Naive thymus-derived CD4-positive, alpha-beta T cell (primary cell): ENCODE measurements around the gene GDPD3. TPM values are rescaled to one million over a fixed set of nuclear protein-coding genes. Genes with fewer than 3 reads are reported as not detected.

ENCODE experiments used
- ATAC-seq: fragments of 150-1000 bp; cut with Tn5 transposase; 2 replicates; pipeline ENCODE4 v1.10.0; 2021; ENCODE audit warnings: mild to moderate bottlenecking, moderate library complexity
- CTCF ChIA-PET: fragments of 350-600 bp; sonication (Branson Sonifier 250); formaldehyde crosslinking; loops from one replicate; lab custom pipeline; 2021; ENCODE audit warnings: antibody characterized with exemption; lab: Charles Lee
- POLR2A ChIA-PET: fragments of 350-600 bp; sonication (Branson Sonifier 250); formaldehyde crosslinking; loops from one replicate; lab custom pipeline; 2021; ENCODE audit warnings: antibody characterized with exemption, inconsistent platforms; lab: Charles Lee
- DNase-seq, 9 donors: peaks; one replicate each; pipeline versions ENCODE4 v3.0.0 to v3.0.0-alpha.2; 2020 to 2022; ENCODE audit warnings: mixed read lengths in 1 of 9
- H3K27ac ChIP-seq: one replicate; pipeline ENCODE4 v1.7.0; 2013; ENCODE audit warnings: mild to moderate bottlenecking, low read depth, low read length, moderate library complexity
- H3K27me3 ChIP-seq, 2 donors: one replicate each; pipeline ENCODE4 v1.7.0; 2013; ENCODE audit warnings: low read length in 2 of 2, mild to moderate bottlenecking in 2 of 2, moderate library complexity in 2 of 2; ENCODE audit not compliant: control insufficient read depth in 2 of 2, insufficient read depth in 2 of 2
- H3K36me3 ChIP-seq, 3 experiments: 1 replicate in 2 of 3; 2 replicates in 1 of 3; pipeline ENCODE4 v1.7.0; 2013; ENCODE audit warnings: low read length in 3 of 3, mild to moderate bottlenecking in 3 of 3, moderate library complexity in 1 of 3; ENCODE audit not compliant: insufficient read depth in 3 of 3, control insufficient read depth in 2 of 3
- H3K4me1 ChIP-seq, 2 donors: one replicate each; pipeline ENCODE4 v1.7.0; 2013; ENCODE audit warnings: low read length in 2 of 2, mild to moderate bottlenecking in 2 of 2, moderate library complexity in 1 of 2; ENCODE audit not compliant: control insufficient read depth in 2 of 2, insufficient read depth in 2 of 2
- H3K4me3 ChIP-seq: 2 replicates; pipeline ENCODE4 v1.7.0; 2013; ENCODE audit warnings: mild to moderate bottlenecking, low read length
- H3K9me3 ChIP-seq, 3 experiments: 1 replicate in 2 of 3; 2 replicates in 1 of 3; pipeline ENCODE4 v1.7.0; 2013; ENCODE audit warnings: low read length in 3 of 3; ENCODE audit not compliant: control insufficient read depth in 2 of 3
- H3K27ac Mint-ChIP-seq, 9 donors: one replicate each; pipeline ENCODE4 v1.8.0; 2020 to 2022; ENCODE audit warnings: mixed read lengths in 9 of 9, mild to moderate bottlenecking in 8 of 9, moderate library complexity in 5 of 9, inconsistent platforms in 2 of 9
- H3K27me3 Mint-ChIP-seq, 5 donors: one replicate each; pipeline ENCODE4 v1.8.0; 2021 to 2022; ENCODE audit warnings: mixed read lengths in 5 of 5, mild to moderate bottlenecking in 1 of 5
- H3K36me3 Mint-ChIP-seq, 5 donors: one replicate each; pipeline ENCODE4 v1.8.0; 2020 to 2022; ENCODE audit warnings: mixed read lengths in 5 of 5, mild to moderate bottlenecking in 3 of 5, inconsistent platforms in 1 of 5
- H3K4me1 Mint-ChIP-seq, 7 donors: one replicate each; pipeline ENCODE4 v1.8.0; 2020 to 2022; ENCODE audit warnings: mixed read lengths in 7 of 7, mild to moderate bottlenecking in 3 of 7, inconsistent platforms in 1 of 7
- H3K4me3 Mint-ChIP-seq, 10 donors: one replicate each; pipeline ENCODE4 v1.8.0; 2020 to 2022; ENCODE audit warnings: mild to moderate bottlenecking in 10 of 10, mixed read lengths in 10 of 10, moderate library complexity in 6 of 10, inconsistent platforms in 2 of 10
- H3K9me3 Mint-ChIP-seq, 11 donors: one replicate each; pipeline ENCODE4 v1.8.0; 2020 to 2022; ENCODE audit warnings: mixed read lengths in 11 of 11, mild to moderate bottlenecking in 4 of 11, inconsistent platforms in 1 of 11, moderate library complexity in 1 of 11
- intact Hi-C, 2 donors: fragments of 100-400 bp; cut with micrococcal nuclease; formaldehyde crosslinking; loops; one replicate each; pipeline ENCODE4 v1.15.1; 2023
- polyA plus RNA-seq, 2 donors: library from polyadenylated mRNA; unstranded; fragments of 300-500 nt; fragmentation: Illumina TruSeq; gene quantifications; one replicate each; pipeline ENCODE4 v1.2.3, GENCODE V29; 2021
- total RNA-seq, 6 experiments: library from RNA in 5 of 6; stranded (reverse) in 5 of 6; gene quantifications; 1 replicate in 5 of 6; 2 replicates in 1 of 6; pipeline ENCODE4 v1.2.3 and lab custom pipeline; 2021 to 2026

GDPD3 gene
- 10 to 100 TPM in 4 of 5 experiments, 1 to 10 TPM in 1; 7.9 to 39.3 (median 12.3) TPM for total RNA-seq
- polyA plus RNA-seq: not detected
- total RNA-seq (lab: John Stamatoyannopoulos, UW): 6.3 reads per million, percentile 28 among the genes with 10 or more reads in this experiment

GRCh38 chr16:30113031-30113710 lies at the start of gene GDPD3:
GDPD3 (minus strand) TSS chr16:30113537; CDS start chr16:30113478, 59 bp downstream.
- no peak for DNase-seq
- POLR2A ChIA-PET: interaction anchor here (1.0 to 12.0 kb wide), 5 partner anchors 8 to 72 kb away, joined by 3 to 116 read pairs (median 4); partner anchors contain the start of gene CORO1A
- Histone ChIP-seq H3K4me1 (no peaks in the 10 kb centered on the region), H3K36me3 (peaks cover 0 to 64% (median 9%) of the 10 kb centered on the region in 3 experiments), H3K9me3 (no peaks in the 10 kb centered on the region), H3K4me3 (no peak within 1 kb of the TSS), H3K27ac (no peak within 1 kb of the TSS), H3K27me3 (no peaks in the 10 kb centered on the region)
- ATAC-seq: peak; percentile 6
- Mint-ChIP-seq H3K9me3 (peaks cover 0 to 2% (median 0%) of the 10 kb centered on the region in 11 donors), H3K4me3 (peak within 1 kb of the TSS in 1 of 10 donors; percentile 17), H3K36me3 (peaks cover 0 to 19% (median 7%) of the 10 kb centered on the region in 5 donors), H3K4me1 (peaks cover 6 to 15% (median 11%) of the 10 kb centered on the region in 7 donors), H3K27ac (peak within 1 kb of the TSS in 4 of 9 donors; percentile 5 to 65 (median 44)), H3K27me3 (no peaks in the 10 kb centered on the region)
- CTCF ChIA-PET: interaction anchor here (1.2 to 1.4 kb wide), 3 partner anchors 8 to 305 kb away, joined by 3 to 5 read pairs (median 3); no protein-coding TSS in a partner anchor
- intact Hi-C loops: no loop called here

- Histone ChIP-seq H3K27me3 (no peaks in the 10 kb centered on the region), H3K9me3 (no peaks in the 10 kb centered on the region), H3K36me3 (no peaks in the 10 kb centered on the region), H3K4me3 (no peak overlapping the region), H3K27ac (no peak overlapping the region), H3K4me1 (no peaks in the 10 kb centered on the region)
- intact Hi-C loops: no loop called here
- Mint-ChIP-seq H3K36me3 (peaks cover 0 to 2% (median 0%) of the 10 kb centered on the region in 5 donors), H3K4me1 (peaks cover 0 to 7% (median 2%) of the 10 kb centered on the region in 7 donors), H3K4me3 (no peak overlapping the region), H3K27ac (no peak overlapping the region), H3K9me3 (no peaks in the 10 kb centered on the region), H3K27me3 (peaks cover 0 to 6% (median 0%) of the 10 kb centered on the region in 5 donors)
- ChIA-PET CTCF (no interaction called here), POLR2A (interaction anchor here (0.6 kb wide), 1 partner anchor 15 kb away, joined by 3 read pairs; no protein-coding TSS in a partner anchor)
- DNase-seq (no peak), ATAC-seq (no peak)
These were observed 43.9 kb upstream of the GDPD3 start for GRCh38 chr16:30157214-30157613.

DNA sequence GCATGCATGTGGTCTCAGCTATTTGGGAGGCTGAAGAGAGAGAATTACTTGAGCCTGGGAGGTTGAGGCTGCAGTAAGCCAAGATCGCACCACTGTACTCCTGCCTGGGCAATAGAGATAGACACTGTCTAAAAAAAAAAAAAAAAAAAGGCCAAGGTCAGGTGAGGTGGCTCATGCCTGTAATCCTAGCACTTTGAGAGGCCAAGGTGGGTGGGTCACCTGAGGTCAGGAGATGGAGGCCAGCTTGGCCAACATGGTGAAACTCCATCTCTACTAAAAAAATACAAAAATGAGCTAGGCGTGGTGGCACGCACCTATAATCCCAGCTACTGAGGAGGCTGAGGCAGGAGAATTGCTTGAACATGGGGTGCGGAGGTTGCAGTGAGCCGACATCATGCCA lies 41.9 kb upstream of the GDPD3 start:
- Histone ChIP-seq H3K4me1 (no peaks in the 10 kb centered on the region), H3K27ac (no peak overlapping the region), H3K27me3 (no peaks in the 10 kb centered on the region), H3K36me3 (no peaks in the 10 kb centered on the region), H3K9me3 (no peaks in the 10 kb centered on the region), H3K4me3 (no peak overlapping the region)
- H3K4me3 Mint-ChIP-seq: no peak overlapping the region
- peaks cover 0 to 4% (median 0%) of the 10 kb centered on the region in 5 donors for H3K36me3 Mint-ChIP-seq
- ChIA-PET CTCF (interaction anchor here (0.6 kb wide), 1 partner anchor 75 kb away, joined by 4 read pairs; no protein-coding TSS in a partner anchor), POLR2A (interaction anchor here (0.6 to 0.7 kb wide), 2 partner anchors 24 to 257 kb away, joined by 3 read pairs; no protein-coding TSS in a partner anchor)
- DNase-seq: no peak
- peaks cover 0 to 7% (median 0%) of the 10 kb centered on the region in 11 donors for H3K9me3 Mint-ChIP-seq
- H3K27me3 Mint-ChIP-seq: peaks cover 0 to 6% (median 0%) of the 10 kb centered on the region in 5 donors
- no peak for ATAC-seq
- no peak overlapping the region for H3K27ac Mint-ChIP-seq
- H3K4me1 Mint-ChIP-seq: peaks cover 0 to 3% (median 0%) of the 10 kb centered on the region in 7 donors
- intact Hi-C loops: no loop called here

DNA sequence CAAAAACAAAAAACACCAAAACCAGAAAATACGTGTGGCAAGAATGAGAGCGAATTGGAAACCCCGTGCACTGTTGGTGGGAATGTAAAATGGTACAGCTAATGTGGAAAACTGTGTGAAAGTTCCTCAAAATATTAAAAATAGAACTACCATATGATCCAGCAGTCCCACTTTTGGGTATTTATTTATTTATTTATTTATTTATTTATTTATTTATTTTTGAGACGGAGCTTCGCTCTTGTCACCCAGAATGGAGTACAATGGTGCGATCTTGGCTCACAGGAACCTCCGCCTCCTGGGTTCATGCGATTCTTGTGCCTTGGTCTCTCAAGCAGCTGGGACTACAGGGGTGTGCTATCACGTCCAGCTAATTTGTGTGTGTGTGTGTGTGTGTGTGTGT lies 39.2 kb upstream of the GDPD3 start:
- Mint-ChIP-seq H3K36me3 (peaks cover 3 to 7% (median 3%) of the 10 kb centered on the region in 5 donors), H3K4me3 (no peak overlapping the region), H3K27ac (no peak overlapping the region), H3K4me1 (peaks cover 0 to 2% (median 0%) of the 10 kb centered on the region in 7 donors), H3K27me3 (peaks cover 0 to 6% (median 0%) of the 10 kb centered on the region in 5 donors), H3K9me3 (peaks cover 0 to 19% (median 6%) of the 10 kb centered on the region in 11 donors)
- intact Hi-C loops: no loop called here
- POLR2A ChIA-PET: interaction anchor here (0.6 to 1.2 kb wide), 3 partner anchors 8 to 62 kb away, joined by 3 to 5 read pairs (median 4); no protein-coding TSS in a partner anchor
- CTCF ChIA-PET: no interaction called here
- ATAC-seq (no peak), DNase-seq (no peak)
- peaks cover 0 to 8% (median 6%) of the 10 kb centered on the region in 3 experiments for H3K9me3 ChIP-seq
- H3K27ac ChIP-seq: no peak overlapping the region
- H3K4me3 ChIP-seq: no peak overlapping the region
- H3K4me1 ChIP-seq: no peaks in the 10 kb centered on the region
- H3K27me3 ChIP-seq: peaks cover 0 to 4% of the 10 kb centered on the region in 2 donors
- H3K36me3 ChIP-seq: no peaks in the 10 kb centered on the region

GRCh38 chr16:30151091-30151490 lies 37.8 kb upstream of the GDPD3 start:
- Mint-ChIP-seq H3K4me1 (peaks cover 0 to 2% (median 0%) of the 10 kb centered on the region in 7 donors), H3K36me3 (peaks cover 3 to 7% (median 3%) of the 10 kb centered on the region in 5 donors), H3K9me3 (peaks cover 0 to 19% (median 6%) of the 10 kb centered on the region in 11 donors), H3K4me3 (no peak overlapping the region), H3K27ac (no peak overlapping the region), H3K27me3 (peaks cover 0 to 4% (median 0%) of the 10 kb centered on the region in 5 donors)
- intact Hi-C loops: no loop called here
- Histone ChIP-seq H3K4me3 (no peak overlapping the region), H3K27ac (no peak overlapping the region), H3K27me3 (peaks cover 0 to 4% of the 10 kb centered on the region in 2 donors), H3K36me3 (no peaks in the 10 kb centered on the region), H3K4me1 (no peaks in the 10 kb centered on the region), H3K9me3 (peaks cover 0 to 8% (median 6%) of the 10 kb centered on the region in 3 experiments)
- ATAC-seq (no peak), DNase-seq (no peak)
- ChIA-PET POLR2A (interaction anchor here (0.8 to 1.2 kb wide), 4 partner anchors 9 to 359 kb away, joined by 3 to 4 read pairs (median 3); no protein-coding TSS in a partner anchor), CTCF (no interaction called here)

DNA sequence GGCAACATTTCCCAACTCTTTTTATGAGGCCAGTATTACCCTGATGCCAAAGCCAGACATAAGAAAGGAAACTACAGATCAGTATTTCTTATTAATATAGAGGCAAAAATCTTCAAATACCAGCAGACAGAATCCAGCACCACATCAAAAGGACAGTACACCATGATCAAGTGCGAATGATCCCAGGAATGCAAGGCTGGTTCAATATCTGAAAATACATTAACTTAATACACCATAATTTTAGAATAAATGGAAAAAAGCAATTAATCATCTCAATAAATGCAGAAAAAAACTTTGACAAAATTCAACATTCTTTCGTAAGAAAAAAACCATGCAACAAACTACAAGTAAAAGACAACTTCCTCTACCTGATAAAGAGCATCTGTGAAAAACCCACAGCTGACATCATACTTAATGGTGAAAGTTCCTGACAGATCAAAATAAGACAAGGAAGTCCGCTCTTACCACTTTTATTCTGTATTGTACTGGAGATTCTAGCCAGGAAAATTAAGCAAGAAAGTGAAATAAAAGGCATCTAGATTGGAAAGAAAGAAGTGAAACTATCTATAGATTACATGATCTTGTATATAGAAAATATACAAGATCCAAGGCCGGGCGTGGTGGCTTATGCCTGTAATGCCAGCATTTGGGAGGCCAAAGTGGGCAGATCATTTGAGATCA lies 36.1 kb upstream of the GDPD3 start:
- no peak overlapping the region for H3K27ac ChIP-seq
- H3K9me3 ChIP-seq: peaks cover 0 to 8% (median 6%) of the 10 kb centered on the region in 3 experiments
- no peaks in the 10 kb centered on the region for H3K4me1 ChIP-seq
- DNase-seq: no peak
- ATAC-seq: peak; percentile 45
- peaks cover 3 to 7% (median 3%) of the 10 kb centered on the region in 5 donors for H3K36me3 Mint-ChIP-seq
- ChIA-PET POLR2A (interaction anchor here (0.6 to 1.0 kb wide), 2 partner anchors 37 to 1325 kb away, joined by 3 read pairs; no protein-coding TSS in a partner anchor), CTCF (no interaction called here)
- H3K4me3 Mint-ChIP-seq: peak overlapping the region in 1 of 10 donors; percentile 34
- H3K4me3 ChIP-seq: no peak overlapping the region
- peaks cover 0 to 4% of the 10 kb centered on the region in 2 donors for H3K27me3 ChIP-seq
- peaks cover 0 to 19% (median 6%) of the 10 kb centered on the region in 11 donors for H3K9me3 Mint-ChIP-seq
- H3K4me1 Mint-ChIP-seq: peaks cover 0 to 6% (median 4%) of the 10 kb centered on the region in 7 donors
- H3K27me3 Mint-ChIP-seq: peaks cover 0 to 4% (median 0%) of the 10 kb centered on the region in 5 donors
- no peak overlapping the region for H3K27ac Mint-ChIP-seq
- intact Hi-C loops: no loop called here
- H3K36me3 ChIP-seq: no peaks in the 10 kb centered on the region
